HCT116 (cell line): Measurements from ENCODE around the gene SPATA3. TPM values are rescaled to one million over a fixed set of nuclear protein-coding genes. Genes with fewer than 3 reads are reported as not detected.

ENCODE experiments used
- ATAC-seq: fragments of 200-7000 bp; cut with Tn5 transposase; 2 replicates; pipeline ENCODE4 v1.9.1; 2020; ENCODE audit warnings: mild to moderate bottlenecking, moderate library complexity
- BruUV-seq: library from RNA; stranded (reverse); fragments of 400-500 nt; replicated peaks from 2 replicates; lab custom pipeline; 2021; lab: Mats Ljungman, UMichigan
- CTCF ChIA-PET: fragments of 300-600 bp; sonication (Branson Sonifier 250); formaldehyde crosslinking; loops from one replicate; lab custom pipeline; 2021; ENCODE audit warnings: antibody characterized with exemption; lab: Charles Lee
- POLR2A ChIA-PET: fragments of 300-600, 350-600 bp; sonication (Branson Sonifier 250); formaldehyde crosslinking; loops from one replicate; lab custom pipeline; 2021; ENCODE audit warnings: antibody characterized with exemption; lab: Charles Lee
- RAD21 ChIA-PET, 2 experiments: fragments of 300-600 bp; sonication (Branson Sonifier 250); formaldehyde crosslinking; loops; one replicate each; lab custom pipeline; 2023; ENCODE audit warnings: low total read pairs in 2 of 2; ENCODE audit not compliant: uncharacterized antibody in 2 of 2, unreplicated experiment in 2 of 2, low non-redundant PET in 1 of 2; lab: Charles Lee
- DNase-seq: peaks from one replicate; pipeline ENCODE4 v3.0.0-alpha.2; 2010; ENCODE audit warnings: low read depth, low spot score
- H2AFZ ChIP-seq: fragments of 200-600 bp; shearing (Covaris generic), sonication (generic); 2 replicates; pipeline ENCODE4 v1.6.1; 2017; ENCODE audit warnings: low read depth, mixed run types, mixed read lengths, antibody characterized with exemption, low read length; ENCODE audit not compliant: poor library complexity, severe bottlenecking
- H3K27ac ChIP-seq: 2 replicates; pipeline ENCODE4 v1.5.1; 2012; ENCODE audit warnings: low read depth, low read length
- H3K27me3 ChIP-seq: fragments of 200-600 bp; sonication (generic); 2 replicates; pipeline ENCODE4 v1.6.1; 2016; ENCODE audit warnings: mixed run types, low read length, mixed read lengths; ENCODE audit not compliant: insufficient read depth
- H3K36me3 ChIP-seq, 2 experiments: fragments of 200-500 bp in 1 of 2; fragments of 200-600 bp in 1 of 2; sonication (Bioruptor generic) in 1 of 2; sonication (generic) in 1 of 2; 2 replicates each; pipeline versions ENCODE4 v1.5.1 to v1.6.1; 2014 to 2016; ENCODE audit warnings: low read length in 2 of 2, inconsistent platforms in 1 of 2, mixed read lengths in 1 of 2, mixed run types in 1 of 2; ENCODE audit not compliant: insufficient read depth in 2 of 2, control insufficient read depth in 1 of 2
- H3K4me1 ChIP-seq, 2 experiments: fragments of 200-600 bp in 1 of 2; sonication (generic) in 1 of 2; 2 replicates each; pipeline versions ENCODE4 v1.5.1 to v1.6.1; 2012 to 2017; ENCODE audit warnings: low read length in 2 of 2, inconsistent platforms in 1 of 2, mild to moderate bottlenecking in 1 of 2, mixed read lengths in 1 of 2, mixed run types in 1 of 2, moderate library complexity in 1 of 2; ENCODE audit not compliant: insufficient read depth in 2 of 2, control insufficient read depth in 1 of 2
- H3K4me2 ChIP-seq: fragments of 200-600 bp; sonication (generic); 2 replicates; pipeline ENCODE4 v1.6.1; 2017; ENCODE audit warnings: mixed run types, low read length, mixed read lengths
- H3K4me3 ChIP-seq, 2 experiments: fragments of 200-600 bp in 1 of 2; sonication (generic) in 1 of 2; replicated peaks in 1 of 2; 2 replicates each; pipeline ENCODE4 v1.5.1; 2011 to 2016; ENCODE audit warnings: low read length in 2 of 2, control low read depth in 1 of 2, low read depth in 1 of 2, mild to moderate bottlenecking in 1 of 2, mixed read lengths in 1 of 2, mixed run types in 1 of 2
- H3K79me2 ChIP-seq: fragments of 200-600 bp; sonication (generic); 2 replicates; pipeline ENCODE4 v1.6.1; 2017; ENCODE audit warnings: mild to moderate bottlenecking, mixed run types, low read length, moderate library complexity, mixed read lengths; ENCODE audit not compliant: insufficient read depth
- H3K9ac ChIP-seq: fragments of 200-600 bp; sonication (generic); 2 replicates; pipeline ENCODE4 v1.6.1; 2016; ENCODE audit warnings: low read length, mixed read lengths
- H3K9me2 ChIP-seq: fragments of 200-600 bp; sonication (generic), shearing (Covaris generic); 2 replicates; pipeline ENCODE4 v1.6.1; 2017; ENCODE audit warnings: mixed run types, mild to moderate bottlenecking, moderate library complexity; ENCODE audit not compliant: insufficient read depth
- H3K9me3 ChIP-seq, 2 experiments: fragments of 200-500 bp in 1 of 2; fragments of 200-600 bp in 1 of 2; sonication (Bioruptor generic) in 1 of 2; sonication (generic) in 1 of 2; 2 replicates each; pipeline ENCODE4 v1.6.1; 2014 to 2017; ENCODE audit warnings: low read length in 2 of 2, mixed read lengths in 2 of 2, inconsistent platforms in 1 of 2, low read depth in 1 of 2, mild to moderate bottlenecking in 1 of 2, mixed run types in 1 of 2, moderate library complexity in 1 of 2; ENCODE audit not compliant: control insufficient read depth in 1 of 2, insufficient read depth in 1 of 2
- H4K20me1 ChIP-seq: fragments of 200-600 bp; sonication (generic), shearing (Covaris generic); 2 replicates; pipeline ENCODE4 v1.6.1; 2017; ENCODE audit warnings: mixed run types, mild to moderate bottlenecking, moderate library complexity; ENCODE audit not compliant: insufficient read depth
- CBX3 ChIP-seq: IDR thresholded peaks from 2 replicates; pipeline ENCODE4 v1.6.1; 2012; ENCODE audit warnings: low read depth
- CEBPB ChIP-seq: IDR thresholded peaks from 2 replicates; pipeline ENCODE4 v1.6.1; 2012; ENCODE audit warnings: low read depth
- EZH2 ChIP-seq: fragments of 200-600 bp; sonication (generic); IDR thresholded peaks from 2 replicates; pipeline ENCODE4 v1.6.1; 2017; ENCODE audit warnings: antibody characterized with exemption, mixed run types
- EZH2phosphoT487 ChIP-seq: fragments of 200-600 bp; IDR thresholded peaks from 2 replicates; pipeline ENCODE4 v1.6.1; 2018; ENCODE audit warnings: antibody characterized with exemption, borderline replicate concordance
- FOSL1 ChIP-seq: IDR thresholded peaks from 2 replicates; pipeline ENCODE4 v1.6.1; 2012; ENCODE audit warnings: low read depth
- JUND ChIP-seq: IDR thresholded peaks from 2 replicates; pipeline ENCODE4 v1.6.1; 2012
- POLR2AphosphoS5 ChIP-seq: IDR thresholded peaks from 2 replicates; pipeline ENCODE4 v1.6.1; 2011; ENCODE audit warnings: mild to moderate bottlenecking, low read depth, low read length, moderate library complexity
- RAD21 ChIP-seq: IDR thresholded peaks from 2 replicates; pipeline ENCODE4 v1.6.1; 2012; ENCODE audit warnings: low read depth, mild to moderate bottlenecking
- SIN3A ChIP-seq: IDR thresholded peaks from 2 replicates; pipeline ENCODE4 v1.6.1; 2012; ENCODE audit warnings: low read depth
- SRF ChIP-seq: IDR thresholded peaks from 2 replicates; pipeline ENCODE4 v1.6.1; 2012; ENCODE audit warnings: low read depth
- TCF7L2 ChIP-seq: IDR thresholded peaks from 2 replicates; pipeline ENCODE4 v1.7.0; 2011; ENCODE audit warnings: borderline replicate concordance, inconsistent platforms; ENCODE audit not compliant: insufficient read depth, insufficient read length; ENCODE audit errors: extremely low read depth
- ZFX ChIP-seq: fragments of 450-650 bp; IDR thresholded peaks from 2 replicates; pipeline ENCODE4 v1.6.1; 2017
- intact Hi-C: fragments of 100-400 bp; cut with micrococcal nuclease; formaldehyde crosslinking; loops from 2 replicates; pipeline ENCODE4 v1.10.0; 2022
- total RNA-seq: library from RNA; stranded (reverse); gene quantifications from one replicate; pipeline ENCODE4 v1.2.1, GENCODE V29; 2021; ENCODE audit not compliant: unreplicated experiment
- TF ChIP-seq, protein P1 (sequence below), 3 experiments: fragments of 200-600 bp in 1 of 3; sonication (generic) in 1 of 3; IDR thresholded peaks in 2 of 3; conservative IDR thresholded peaks in 1 of 3; 2 replicates each; pipeline ENCODE4 v1.5.1; 2012 to 2017; ENCODE audit warnings: low read depth in 2 of 3, low read length in 2 of 3, antibody characterized with exemption in 1 of 3, borderline replicate concordance in 1 of 3, control low read depth in 1 of 3, mild to moderate bottlenecking in 1 of 3, mixed read lengths in 1 of 3, mixed run types in 1 of 3, moderate library complexity in 1 of 3; ENCODE audit not compliant: insufficient read depth in 1 of 3
- TF ChIP-seq, protein P2 (sequence below): IDR thresholded peaks from 2 replicates; pipeline ENCODE4 v1.6.1; 2012; ENCODE audit warnings: low read depth

Gene SPATA3
- total RNA-seq, 1 experiment from 2014 or later: not detected

DNA sequence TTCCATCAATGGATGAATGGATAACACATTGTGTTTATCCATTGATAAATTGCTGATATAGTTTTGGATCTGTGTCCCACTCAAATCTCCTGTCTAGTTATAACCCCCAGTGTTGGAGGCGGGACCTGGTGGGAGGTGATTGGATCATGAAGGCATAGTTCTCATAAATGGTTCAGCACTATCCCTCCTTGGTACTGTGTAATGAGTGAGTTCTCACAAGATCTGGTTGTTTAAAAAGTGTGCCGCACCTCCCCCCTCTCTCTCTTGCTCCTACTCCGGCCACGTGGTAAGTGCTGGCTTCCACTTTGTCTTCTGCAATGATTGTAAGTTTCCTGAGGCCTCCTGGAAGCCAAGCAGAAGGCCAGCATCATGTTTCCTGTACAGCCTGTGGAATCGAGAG, 23.9 kb upstream of the SPATA3 start:
- no peak overlapping the region for H3K9ac ChIP-seq
- DNase-seq: no peak
- TF ChIP-seq ZFX (no peak), RAD21 (no peak), CEBPB (no peak), SIN3A (no peak), EZH2 (no peak), EZH2phosphoT487 (no peak), SRF (no peak), TCF7L2 (no peak), JUND (no peak), FOSL1 (no peak), POLR2AphosphoS5 (no peak), CBX3 (no peak)
- TF ChIP-seq, protein P1, sequence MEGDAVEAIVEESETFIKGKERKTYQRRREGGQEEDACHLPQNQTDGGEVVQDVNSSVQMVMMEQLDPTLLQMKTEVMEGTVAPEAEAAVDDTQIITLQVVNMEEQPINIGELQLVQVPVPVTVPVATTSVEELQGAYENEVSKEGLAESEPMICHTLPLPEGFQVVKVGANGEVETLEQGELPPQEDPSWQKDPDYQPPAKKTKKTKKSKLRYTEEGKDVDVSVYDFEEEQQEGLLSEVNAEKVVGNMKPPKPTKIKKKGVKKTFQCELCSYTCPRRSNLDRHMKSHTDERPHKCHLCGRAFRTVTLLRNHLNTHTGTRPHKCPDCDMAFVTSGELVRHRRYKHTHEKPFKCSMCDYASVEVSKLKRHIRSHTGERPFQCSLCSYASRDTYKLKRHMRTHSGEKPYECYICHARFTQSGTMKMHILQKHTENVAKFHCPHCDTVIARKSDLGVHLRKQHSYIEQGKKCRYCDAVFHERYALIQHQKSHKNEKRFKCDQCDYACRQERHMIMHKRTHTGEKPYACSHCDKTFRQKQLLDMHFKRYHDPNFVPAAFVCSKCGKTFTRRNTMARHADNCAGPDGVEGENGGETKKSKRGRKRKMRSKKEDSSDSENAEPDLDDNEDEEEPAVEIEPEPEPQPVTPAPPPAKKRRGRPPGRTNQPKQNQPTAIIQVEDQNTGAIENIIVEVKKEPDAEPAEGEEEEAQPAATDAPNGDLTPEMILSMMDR (IDR thresholded peaks at IDR 0.05 in 2 of 3, conservative IDR thresholded peaks at IDR 0.05 in 1 of 3; ENCODE audit: borderline replicate concordance in 1 of 3, insufficient read depth in 1 of 3, low read depth in 2 of 3, low read length in 2 of 3): no peak
- TF ChIP-seq, protein P2, sequence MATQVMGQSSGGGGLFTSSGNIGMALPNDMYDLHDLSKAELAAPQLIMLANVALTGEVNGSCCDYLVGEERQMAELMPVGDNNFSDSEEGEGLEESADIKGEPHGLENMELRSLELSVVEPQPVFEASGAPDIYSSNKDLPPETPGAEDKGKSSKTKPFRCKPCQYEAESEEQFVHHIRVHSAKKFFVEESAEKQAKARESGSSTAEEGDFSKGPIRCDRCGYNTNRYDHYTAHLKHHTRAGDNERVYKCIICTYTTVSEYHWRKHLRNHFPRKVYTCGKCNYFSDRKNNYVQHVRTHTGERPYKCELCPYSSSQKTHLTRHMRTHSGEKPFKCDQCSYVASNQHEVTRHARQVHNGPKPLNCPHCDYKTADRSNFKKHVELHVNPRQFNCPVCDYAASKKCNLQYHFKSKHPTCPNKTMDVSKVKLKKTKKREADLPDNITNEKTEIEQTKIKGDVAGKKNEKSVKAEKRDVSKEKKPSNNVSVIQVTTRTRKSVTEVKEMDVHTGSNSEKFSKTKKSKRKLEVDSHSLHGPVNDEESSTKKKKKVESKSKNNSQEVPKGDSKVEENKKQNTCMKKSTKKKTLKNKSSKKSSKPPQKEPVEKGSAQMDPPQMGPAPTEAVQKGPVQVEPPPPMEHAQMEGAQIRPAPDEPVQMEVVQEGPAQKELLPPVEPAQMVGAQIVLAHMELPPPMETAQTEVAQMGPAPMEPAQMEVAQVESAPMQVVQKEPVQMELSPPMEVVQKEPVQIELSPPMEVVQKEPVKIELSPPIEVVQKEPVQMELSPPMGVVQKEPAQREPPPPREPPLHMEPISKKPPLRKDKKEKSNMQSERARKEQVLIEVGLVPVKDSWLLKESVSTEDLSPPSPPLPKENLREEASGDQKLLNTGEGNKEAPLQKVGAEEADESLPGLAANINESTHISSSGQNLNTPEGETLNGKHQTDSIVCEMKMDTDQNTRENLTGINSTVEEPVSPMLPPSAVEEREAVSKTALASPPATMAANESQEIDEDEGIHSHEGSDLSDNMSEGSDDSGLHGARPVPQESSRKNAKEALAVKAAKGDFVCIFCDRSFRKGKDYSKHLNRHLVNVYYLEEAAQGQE: no peak
- TF ChIP-seq, all 23 proteins: peak for 0
- Histone ChIP-seq H4K20me1 (no peaks in the 10 kb centered on the region), H3K79me2 (no peaks in the 10 kb centered on the region), H2AFZ (no peak overlapping the region), H3K4me1 (peaks cover 0 to 6% of the 10 kb centered on the region in 2 experiments; a peak in 1 of 4 replicates), H3K9me2 (no peaks in the 10 kb centered on the region), H3K4me2 (no peak overlapping the region), H3K4me3 (no peak overlapping the region), H3K36me3 (no peaks in the 10 kb centered on the region), H3K27me3 (no peaks in the 10 kb centered on the region), H3K27ac (no peak overlapping the region), H3K9me3 (no peaks in the 10 kb centered on the region)
- POLR2A ChIA-PET: no interaction called here
- no peak for ATAC-seq
- CTCF ChIA-PET: no interaction called here
- RAD21 ChIA-PET: no interaction called here
- intact Hi-C loops: no loop called here
- no TSS peak for BruUV-seq
